DOHH2 (cell line): ENCODE data around the gene NMB.

Experiments used
- H3F3A ChIP-seq: fragments of 200-600 bp; sonication (generic), shearing (Covaris generic); 2 replicates; pipeline ENCODE4 v1.6.0; 2016; ENCODE audit warnings: antibody characterized with exemption, mild to moderate bottlenecking; ENCODE audit not compliant: control insufficient read depth, insufficient read depth
- H3K27ac ChIP-seq: fragments of 200-600 bp; sonication (generic); 2 replicates; pipeline ENCODE4 v1.5.1; 2014; ENCODE audit warnings: low read depth, mild to moderate bottlenecking, low read length, moderate library complexity
- H3K27me3 ChIP-seq: fragments of 200-600 bp; sonication (generic); 2 replicates; pipeline ENCODE4 v1.6.1; 2014; ENCODE audit warnings: mild to moderate bottlenecking, low read length, mixed read lengths; ENCODE audit not compliant: control insufficient read depth
- H3K36me3 ChIP-seq: fragments of 200-600 bp; sonication (generic); 2 replicates; pipeline ENCODE4 v1.6.1; 2014; ENCODE audit warnings: mild to moderate bottlenecking, low read length, moderate library complexity, mixed read lengths; ENCODE audit not compliant: control insufficient read depth
- H3K4me1 ChIP-seq: fragments of 200-600 bp; sonication (generic); 2 replicates; pipeline ENCODE4 v1.6.1; 2014; ENCODE audit warnings: mild to moderate bottlenecking, low read length, mixed read lengths; ENCODE audit not compliant: control insufficient read depth
- H3K4me2 ChIP-seq: fragments of 200-600 bp; sonication (generic); 2 replicates; pipeline ENCODE4 v1.6.0; 2014; ENCODE audit warnings: mild to moderate bottlenecking, low read length, moderate library complexity
- H3K4me3 ChIP-seq: fragments of 200-600 bp; sonication (generic); 2 replicates; pipeline ENCODE4 v1.5.1; 2014; ENCODE audit warnings: mild to moderate bottlenecking, low read length, mixed read lengths
- H3K79me2 ChIP-seq: fragments of 200-600 bp; sonication (generic); 2 replicates; pipeline ENCODE4 v1.6.1; 2014; ENCODE audit warnings: mild to moderate bottlenecking, low read length, mixed read lengths; ENCODE audit not compliant: control insufficient read depth
- H3K9me2 ChIP-seq: fragments of 200-600 bp; sonication (generic); replicated peaks from 2 replicates; pipeline ENCODE4 v1.6.1; 2014; ENCODE audit warnings: mild to moderate bottlenecking, low read length, mixed read lengths; ENCODE audit not compliant: control insufficient read depth
- H3K9me3 ChIP-seq: fragments of 200-600 bp; sonication (generic); 2 replicates; pipeline ENCODE4 v1.6.1; 2014; ENCODE audit warnings: antibody characterized with exemption, low read length, mixed read lengths; ENCODE audit not compliant: control insufficient read depth, insufficient read depth
- H4K20me1 ChIP-seq: fragments of 200-600 bp; sonication (generic); 2 replicates; pipeline ENCODE4 v1.6.0; 2014; ENCODE audit warnings: low read depth, mild to moderate bottlenecking, antibody characterized with exemption, low read length, moderate library complexity; ENCODE audit not compliant: control insufficient read depth, insufficient read depth
- CTCF ChIP-seq: fragments of 200-600 bp; sonication (generic); IDR thresholded peaks from one replicate; pipeline ENCODE4 v1.5.1; 2014; ENCODE audit warnings: antibody characterized with exemption, mild to moderate bottlenecking, low read depth, low read length; ENCODE audit not compliant: poor library complexity, severe bottlenecking
- EZH2phosphoT487 ChIP-seq: fragments of 200-600 bp; sonication (generic); IDR thresholded peaks from 2 replicates; pipeline ENCODE4 v1.6.1; 2017; ENCODE audit warnings: borderline replicate concordance, mild to moderate bottlenecking, antibody characterized with exemption, low read length, moderate library complexity, mixed read lengths

The NMB gene

GRCh38 chr15:84653584-84653909 is 4.5 kb downstream of the NMB start:
- H3K9me3 ChIP-seq, result no peaks in the 10 kb centered on the region
- no peak for TF ChIP-seq EZH2phosphoT487
- TF ChIP-seq CTCF, result no peak
- H3F3A ChIP-seq, result peaks cover 8% of the 10 kb centered on the region; the same call in 1 of the 2 replicates
- peak overlapping the region; percentile 98 for H3K4me2 ChIP-seq
- peaks cover 49% of the 10 kb centered on the region for H3K36me3 ChIP-seq
- H3K27ac ChIP-seq, result peak overlapping the region; percentile 49
- peaks cover 3% of the 10 kb centered on the region; the same call in 1 of the 2 replicates for H4K20me1 ChIP-seq
- H3K27me3 ChIP-seq, result peaks cover 5% of the 10 kb centered on the region
- H3K9me2 ChIP-seq, result no peaks in the 10 kb centered on the region
- peaks cover 29% of the 10 kb centered on the region for H3K79me2 ChIP-seq
- peaks cover 33% of the 10 kb centered on the region for H3K4me1 ChIP-seq
- H3K4me3 ChIP-seq, result peak overlapping the region; percentile 99

- peaks cover 86% of the 10 kb centered on the region for H3K36me3 ChIP-seq
- no peak overlapping the region for H3K4me2 ChIP-seq
- peaks cover 3% of the 10 kb centered on the region; the same call in 1 of the 2 replicates for H4K20me1 ChIP-seq
- peaks cover 29% of the 10 kb centered on the region for H3K79me2 ChIP-seq
- H3K27ac ChIP-seq, result no peak overlapping the region
- no peaks in the 10 kb centered on the region for H3K9me2 ChIP-seq
- H3K27me3 ChIP-seq, result no peaks in the 10 kb centered on the region
- no peaks in the 10 kb centered on the region for H3K9me3 ChIP-seq
- no peak overlapping the region for H3K4me3 ChIP-seq
- H3F3A ChIP-seq, result no peaks in the 10 kb centered on the region; the same call in 1 of the 2 replicates
- no peak for TF ChIP-seq EZH2phosphoT487
- no peak for TF ChIP-seq CTCF
- peaks cover 21% of the 10 kb centered on the region for H3K4me1 ChIP-seq
Measured at GRCh38 chr15:84649706-84650105, 8.3 kb downstream of the NMB start.

- no peak overlapping the region for H3K27ac ChIP-seq
- no peaks in the 10 kb centered on the region for H3K27me3 ChIP-seq
- peaks cover 24% of the 10 kb centered on the region for H3K79me2 ChIP-seq
- H3F3A ChIP-seq, result no peaks in the 10 kb centered on the region; the same call in 1 of the 2 replicates
- H3K4me1 ChIP-seq, result peaks cover 20% of the 10 kb centered on the region
- TF ChIP-seq CTCF (no peak), EZH2phosphoT487 (no peak)
- H3K9me3 ChIP-seq, result no peaks in the 10 kb centered on the region
- peaks cover 90% of the 10 kb centered on the region for H3K36me3 ChIP-seq
- H3K4me3 ChIP-seq, result no peak overlapping the region
- H4K20me1 ChIP-seq, result peaks cover 3% of the 10 kb centered on the region; the same call in 1 of the 2 replicates
- H3K4me2 ChIP-seq, result no peak overlapping the region
- no peaks in the 10 kb centered on the region for H3K9me2 ChIP-seq
Measured at GRCh38 chr15:84648539-84648938, 9.5 kb downstream of the NMB start.

GRCh38 chr15:84647726-84648125 is 10.3 kb downstream of the NMB start:
- H3K36me3 ChIP-seq, result peaks cover 90% of the 10 kb centered on the region
- no peak for TF ChIP-seq CTCF
- TF ChIP-seq EZH2phosphoT487, result no peak

More at GRCh38 chr15:84647726-84648125, 10.3 kb downstream of the NMB start:
- H3K79me2 ChIP-seq, result peaks cover 15% of the 10 kb centered on the region
- H3K27me3 ChIP-seq, result no peaks in the 10 kb centered on the region
- H3K4me2 ChIP-seq, result no peak overlapping the region
- no peak overlapping the region for H3K27ac ChIP-seq
- peaks cover 3% of the 10 kb centered on the region; the same call in 1 of the 2 replicates for H4K20me1 ChIP-seq
- H3K9me3 ChIP-seq, result no peaks in the 10 kb centered on the region
- peaks cover 19% of the 10 kb centered on the region for H3K4me1 ChIP-seq
- H3K9me2 ChIP-seq, result no peaks in the 10 kb centered on the region
- no peaks in the 10 kb centered on the region; the same call in 1 of the 2 replicates for H3F3A ChIP-seq
- H3K4me3 ChIP-seq, result no peak overlapping the region
